RWPE2 (cell line): ENCODE results near the gene AKAP8L.

Source experiments
- ATAC-seq: fragments of 200-7000 bp; cut with Tn5 transposase; 3 replicates; pipeline ENCODE4 v1.9.1; 2021; ENCODE audit warnings: low read depth
- DNase-seq: peaks from one replicate; pipeline ENCODE4 v3.0.0-alpha.2; 2020; ENCODE audit warnings: low spot score
- H3K27ac ChIP-seq: fragments of 450-650 bp; 2 replicates; pipeline ENCODE4 v1.5.1; 2017; ENCODE audit warnings: mild to moderate bottlenecking; ENCODE audit not compliant: poor library complexity, severe bottlenecking
- H3K27me3 ChIP-seq: fragments of 250-450 bp; sonication (Bioruptor Pico); 2 replicates; pipeline ENCODE4 v1.5.1; 2021; ENCODE audit warnings: mild to moderate bottlenecking, moderate library complexity; ENCODE audit not compliant: insufficient read depth, poor library complexity, severe bottlenecking
- H3K36me3 ChIP-seq: fragments of 250-450 bp; sonication (Bioruptor Pico); 2 replicates; pipeline ENCODE4 v1.5.1; 2020; ENCODE audit warnings: low read depth, mild to moderate bottlenecking, moderate library complexity
- H3K4me1 ChIP-seq: fragments of 250-450 bp; sonication (Bioruptor Pico); 2 replicates; pipeline ENCODE4 v1.5.1; 2021; ENCODE audit warnings: mild to moderate bottlenecking, moderate library complexity; ENCODE audit not compliant: insufficient read depth, poor library complexity, severe bottlenecking
- H3K4me3 ChIP-seq: fragments of 250-450 bp; sonication (Bioruptor Pico); 2 replicates; pipeline ENCODE4 v1.5.1; 2021; ENCODE audit warnings: mild to moderate bottlenecking, moderate library complexity; ENCODE audit not compliant: severe bottlenecking
- H3K9me3 ChIP-seq: fragments of 250-450 bp; sonication (Bioruptor Pico); 2 replicates; pipeline ENCODE4 v1.5.1; 2021; ENCODE audit warnings: mild to moderate bottlenecking, moderate library complexity; ENCODE audit not compliant: severe bottlenecking
- CTCF ChIP-seq: fragments of 450-650 bp; IDR thresholded peaks from one replicate; pipeline ENCODE4 v1.5.1; 2017; ENCODE audit warnings: mild to moderate bottlenecking, moderate library complexity; ENCODE audit not compliant: poor library complexity, severe bottlenecking

Gene AKAP8L

GRCh38 chr19:15437355-15438123 is 18.8 kb upstream of the AKAP8L start:
- DNase-seq (no peak), ATAC-seq (no peak)
- no peak for TF ChIP-seq CTCF
- Histone ChIP-seq H3K9me3 (no peaks in the 10 kb centered on the region), H3K27me3 (no peaks in the 10 kb centered on the region), H3K4me3 (no peak overlapping the region), H3K27ac (no peak overlapping the region), H3K36me3 (no peaks in the 10 kb centered on the region), H3K4me1 (no peaks in the 10 kb centered on the region)

- DNase-seq (no peak), ATAC-seq (no peak)
- no peak overlapping the region for H3K27ac ChIP-seq
- no peak overlapping the region for H3K4me3 ChIP-seq
- no peaks in the 10 kb centered on the region for H3K4me1 ChIP-seq
- no peaks in the 10 kb centered on the region for H3K27me3 ChIP-seq
- H3K9me3 ChIP-seq: no peaks in the 10 kb centered on the region
- no peaks in the 10 kb centered on the region for H3K36me3 ChIP-seq
- no peak for TF ChIP-seq CTCF
Observed at GRCh38 chr19:15436826-15437110, 18.0 kb upstream of the AKAP8L start.

DNA sequence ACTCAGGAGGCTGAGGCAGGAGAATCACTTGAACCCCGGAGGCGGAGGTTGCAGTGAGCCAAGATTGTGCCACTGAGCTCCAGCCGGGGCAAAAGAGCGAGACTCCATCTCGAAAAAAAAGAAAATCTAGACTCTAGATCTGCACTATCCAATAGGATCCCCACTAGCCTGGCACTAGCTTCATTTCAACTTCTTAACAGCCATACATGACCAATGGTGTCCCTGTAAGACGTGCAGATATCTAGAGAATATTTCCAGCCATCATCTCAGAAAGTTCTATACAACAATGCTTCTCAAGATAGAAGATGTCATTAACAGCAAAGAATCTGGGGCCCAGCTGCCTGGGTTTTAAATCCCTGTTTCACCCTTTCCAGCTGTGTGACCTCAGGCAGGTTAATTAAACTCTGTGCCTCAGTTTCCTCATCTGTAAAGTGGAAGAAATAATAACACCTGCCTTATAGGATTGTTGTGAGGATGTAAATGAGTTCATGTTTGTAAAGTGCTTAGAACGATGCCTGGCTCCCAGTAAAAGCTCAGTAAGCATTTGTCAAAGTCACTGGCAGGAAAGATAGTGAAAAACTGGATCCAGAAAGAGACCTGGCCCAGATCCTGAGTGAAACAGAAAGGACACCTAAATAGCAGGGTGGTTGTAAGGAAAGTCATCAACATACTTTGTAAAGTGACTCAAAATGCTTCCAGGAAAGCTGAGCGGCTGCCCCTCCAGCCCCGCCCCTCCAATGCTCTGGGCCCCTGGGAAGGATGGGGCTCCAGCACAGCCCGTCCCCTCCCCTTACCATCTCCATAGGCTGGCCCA is 17.4 kb upstream of the AKAP8L start:
- Histone ChIP-seq H3K36me3 (no peaks in the 10 kb centered on the region), H3K4me1 (peaks cover 3% of the 10 kb centered on the region)
- no peak for TF ChIP-seq CTCF

DNA sequence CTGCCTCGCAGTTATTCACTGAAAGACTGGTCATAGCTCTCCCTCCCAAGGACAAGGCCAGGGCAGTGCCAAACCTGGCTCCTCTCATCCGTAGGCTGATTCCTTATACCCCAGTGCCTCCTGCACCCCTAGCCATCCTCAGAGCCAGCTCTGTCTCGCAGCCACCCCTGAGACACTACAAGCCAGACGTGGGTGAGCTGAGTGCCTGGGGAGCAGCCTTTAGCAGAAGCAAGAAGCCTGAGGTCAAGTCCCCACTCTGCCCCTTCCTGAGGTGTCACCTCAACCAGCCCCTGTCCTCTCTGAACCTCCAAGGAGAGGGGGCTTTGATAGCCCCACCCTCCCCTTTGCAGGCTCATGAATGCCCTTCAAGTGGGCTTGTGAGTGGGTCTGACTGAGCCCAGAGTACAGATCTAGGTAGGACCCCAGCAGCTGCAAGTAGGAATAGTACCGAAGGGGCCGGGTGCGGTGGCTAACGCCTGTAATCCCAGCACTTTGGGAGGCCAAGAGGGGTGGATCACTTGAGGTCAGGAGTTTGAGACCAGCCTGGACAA is 14.8 kb upstream of the AKAP8L start:
- Histone ChIP-seq H3K9me3 (no peaks in the 10 kb centered on the region), H3K27me3 (no peaks in the 10 kb centered on the region), H3K36me3 (peaks cover 10% of the 10 kb centered on the region; the same call in 1 of the 2 replicates), H3K4me1 (peaks cover 4% of the 10 kb centered on the region), H3K4me3 (peak overlapping the region; percentile 86), H3K27ac (no peak overlapping the region)
- no peak for ATAC-seq
- no peak for TF ChIP-seq CTCF
- DNase-seq: no peak

More for the DNA sequence above, 17.4 kb upstream of the AKAP8L start:
- H3K27ac ChIP-seq: no peak overlapping the region
- DNase-seq (no peak), ATAC-seq (no peak)
- no peak overlapping the region for H3K4me3 ChIP-seq
- no peaks in the 10 kb centered on the region for H3K9me3 ChIP-seq
- no peaks in the 10 kb centered on the region for H3K27me3 ChIP-seq
